Panc1 (cell line): ENCODE results near the gene MAMSTR. TPM values are rescaled to one million over a fixed set of nuclear protein-coding genes. Genes with fewer than 3 reads are reported as not detected.

Experiments
- ATAC-seq: fragments of 200-7000 bp; cut with Tn5 transposase; 2 replicates; pipeline ENCODE4 v1.9.1; 2020; ENCODE audit warnings: mild to moderate bottlenecking, moderate library complexity
- BruUV-seq: library from RNA; stranded (reverse); fragments of 400-500 nt; replicated peaks from 2 replicates; lab custom pipeline; 2021; lab: Mats Ljungman, UMichigan
- CTCF ChIA-PET: fragments of 300-600 bp; sonication (Branson Sonifier 250); formaldehyde crosslinking; loops from one replicate; lab custom pipeline; 2022; ENCODE audit warnings: antibody characterized with exemption; lab: Charles Lee
- POLR2A ChIA-PET: fragments of 300-600 bp; sonication (Branson Sonifier 250); formaldehyde crosslinking; loops from one replicate; lab custom pipeline; 2022; ENCODE audit warnings: antibody characterized with exemption; lab: Charles Lee
- DNase-seq: peaks from one replicate; pipeline ENCODE4 v3.0.0-alpha.2; 2010; ENCODE audit warnings: low read depth, low spot score
- H3K27ac ChIP-seq: 2 replicates; pipeline ENCODE4 v1.5.1; 2011; ENCODE audit warnings: mild to moderate bottlenecking, low read length, inconsistent platforms
- H3K27me3 ChIP-seq: fragments of 200-500 bp; sonication (Bioruptor generic); 2 replicates; pipeline ENCODE4 v1.6.0; 2014; ENCODE audit warnings: low read length, inconsistent platforms; ENCODE audit not compliant: control insufficient read depth, insufficient read depth
- H3K36me3 ChIP-seq: fragments of 200-500 bp; sonication (Bioruptor generic); 2 replicates; pipeline ENCODE4 v1.5.1; 2014; ENCODE audit warnings: inconsistent platforms, mild to moderate bottlenecking, low read length, moderate library complexity; ENCODE audit not compliant: control insufficient read depth, insufficient read depth
- H3K4me1 ChIP-seq: 2 replicates; pipeline ENCODE4 v1.5.1; 2011; ENCODE audit warnings: inconsistent platforms, mild to moderate bottlenecking, low read length, moderate library complexity; ENCODE audit not compliant: control insufficient read depth, insufficient read depth
- H3K4me3 ChIP-seq, 2 experiments: 2 replicates each; pipeline ENCODE4 v1.5.1; 2011 to 2012; ENCODE audit warnings: low read depth in 2 of 2, low read length in 2 of 2, mild to moderate bottlenecking in 2 of 2, inconsistent platforms in 1 of 2, moderate library complexity in 1 of 2
- H3K9me3 ChIP-seq: fragments of 200-500 bp; sonication (Bioruptor generic); 2 replicates; pipeline ENCODE4 v1.5.1; 2014; ENCODE audit warnings: low read depth, mild to moderate bottlenecking, inconsistent platforms, low read length, moderate library complexity; ENCODE audit not compliant: control insufficient read depth, insufficient read depth
- CTCF ChIP-seq: fragments of 450-650 bp; IDR thresholded peaks from 2 replicates; pipeline ENCODE4 v1.5.1; 2017; ENCODE audit warnings: mild to moderate bottlenecking
- POLR2AphosphoS5 ChIP-seq: IDR thresholded peaks from 2 replicates; pipeline ENCODE4 v1.6.1; 2012; ENCODE audit warnings: mild to moderate bottlenecking, low read depth, low read length, moderate library complexity
- REST ChIP-seq, 2 experiments: IDR thresholded peaks; 2 replicates each; pipeline ENCODE4 v1.6.1; 2011 to 2012; ENCODE audit warnings: low read depth in 2 of 2, control low read depth in 1 of 2, low read length in 1 of 2, mild to moderate bottlenecking in 1 of 2, moderate library complexity in 1 of 2; ENCODE audit not compliant: insufficient read depth in 1 of 2
- SIN3A ChIP-seq: IDR thresholded peaks from 2 replicates; pipeline ENCODE4 v1.6.1; 2012; ENCODE audit warnings: low read depth, mild to moderate bottlenecking, low read length, moderate library complexity, borderline replicate concordance; ENCODE audit not compliant: insufficient read depth
- TCF7L2 ChIP-seq: IDR thresholded peaks from 2 replicates; pipeline ENCODE4 v1.6.1; 2011; ENCODE audit warnings: mild to moderate bottlenecking, low read depth, low read length, inconsistent platforms
- in situ Hi-C: cut with HindIII; loops from 2 replicates; pipeline ENCODE4 v1.10.0; 2016; ENCODE audit warnings: low sequenced_read_pairs, low pct_unique_long_range_greater_than_20kb
- intact Hi-C: fragments of 100-400 bp; cut with micrococcal nuclease; formaldehyde crosslinking; loops from one replicate; pipeline ENCODE4 v1.10.0; 2022; ENCODE audit not compliant: unreplicated experiment
- total RNA-seq: library from RNA; stranded (reverse); gene quantifications from one replicate; pipeline ENCODE4 v1.2.1, GENCODE V29; 2021; ENCODE audit not compliant: unreplicated experiment

The MAMSTR gene
- total RNA-seq, 1 experiment from 2014 or later: 3.3 TPM

GRCh38 chr19:48705431-48705830 lies 14.1 kb downstream of the MAMSTR start:
- Histone ChIP-seq H3K36me3 (no peaks in the 10 kb centered on the region), H3K27me3 (no peaks in the 10 kb centered on the region), H3K4me1 (no peaks in the 10 kb centered on the region), H3K27ac (no peak overlapping the region), H3K9me3 (no peaks in the 10 kb centered on the region), H3K4me3 (no peak overlapping the region)
- intact Hi-C loops: no loop called here
- DNase-seq (no peak), ATAC-seq (no peak)
- no peak for TF ChIP-seq CTCF
- no peak for TF ChIP-seq POLR2AphosphoS5
- no peak for TF ChIP-seq TCF7L2
- TF ChIP-seq SIN3A: no peak
- no peak for TF ChIP-seq REST (IDR thresholded peaks at IDR 0.05; ENCODE audit: insufficient read depth in 1 of 2, low read depth in 2 of 2, low read length in 1 of 2)
- no TSS peak for BruUV-seq
- in situ Hi-C loops: no loop called here
- ChIA-PET POLR2A (no interaction called here), CTCF (no interaction called here)

- no peaks in the 10 kb centered on the region for H3K36me3 ChIP-seq
- no peak overlapping the region for H3K4me3 ChIP-seq
- in situ Hi-C loops: no loop called here
- DNase-seq (no peak), ATAC-seq (no peak)
- no peak overlapping the region for H3K27ac ChIP-seq
- no peak for TF ChIP-seq POLR2AphosphoS5
- no peak for TF ChIP-seq TCF7L2
- TF ChIP-seq SIN3A: no peak
- no peak for TF ChIP-seq REST (IDR thresholded peaks at IDR 0.05; ENCODE audit: insufficient read depth in 1 of 2, low read depth in 2 of 2, low read length in 1 of 2)
- no peak for TF ChIP-seq CTCF
- no peaks in the 10 kb centered on the region for H3K4me1 ChIP-seq
- intact Hi-C loops: no loop called here
- CTCF ChIA-PET: no interaction called here
- H3K27me3 ChIP-seq: no peaks in the 10 kb centered on the region
- no peaks in the 10 kb centered on the region for H3K9me3 ChIP-seq
- BruUV-seq: no TSS peak
- POLR2A ChIA-PET: no interaction called here
Observed at GRCh38 chr19:48703316-48703715, 16.2 kb downstream of the MAMSTR start.
